ENCODE measurements around the gene SET. TPM values are rescaled to one million over a fixed set of nuclear protein-coding genes. Genes with fewer than 3 reads are reported as not detected.

Gene SET
- polyA plus RNA-seq, 1 of the 3 experiments (the other 2 are of a cell fraction), result 64.6 TPM

GRCh38 chr9:128683340-128684064 is 5.5 kb upstream of the SET start:
- Histone ChIP-seq H3K27ac (ENCODE audit: low read depth in 2 of 2, low read length in 1 of 2) (no peak overlapping the region), H3K4me1 (ENCODE audit: control insufficient read depth in 1 of 2, insufficient read depth in 2 of 2, low read depth in 1 of 2, low read length in 1 of 2) (peaks cover 0 to 3% of the 10 kb centered on the region in 2 experiments; a peak in 1 of 4 replicates), H3F3A (replicated peaks; ENCODE audit: insufficient read depth) (no peaks in the 10 kb centered on the region), H4K20me1 (ENCODE audit: insufficient read depth) (no peaks in the 10 kb centered on the region), H3K9me3 (no peaks in the 10 kb centered on the region), H3K4me3 (ENCODE audit: low read depth in 2 of 2, low read length in 1 of 2) (no peak overlapping the region), H3K79me2 (ENCODE audit: insufficient read depth) (no peaks in the 10 kb centered on the region), H2AFZ (ENCODE audit: low read depth) (no peak overlapping the region), H3K9ac (no peak overlapping the region), H3K27me3 (ENCODE audit: insufficient read depth) (no peaks in the 10 kb centered on the region), H3K4me2 (no peak overlapping the region), H3K9me2 (no peaks in the 10 kb centered on the region), H3K36me3 (replicated peaks in 1 of 2; ENCODE audit: control insufficient read depth in 1 of 2, insufficient read depth in 2 of 2, low read length in 1 of 2) (no peaks in the 10 kb centered on the region)
- TF ChIP-seq IRF3 (IDR thresholded peaks at IDR 0.05; ENCODE audit: low read depth, low read length), result no peak
- TF ChIP-seq GATA2 (CRISPR knock-in tag; IDR thresholded peaks at IDR 0.05), result no peak
- TF ChIP-seq EZH2phosphoT487 (IDR thresholded peaks at IDR 0.05; ENCODE audit: borderline replicate concordance, low read depth), result no peak
- no peak for TF ChIP-seq FOSL2 (IDR thresholded peaks at IDR 0.05; ENCODE audit: borderline replicate concordance, low read depth)
- TF ChIP-seq USF1 (IDR thresholded peaks at IDR 0.05; ENCODE audit: borderline replicate concordance, low read depth), result no peak
- no peak for TF ChIP-seq POLR2AphosphoS5 (IDR thresholded peaks at IDR 0.05; ENCODE audit: low read depth, low read length)
- no peak for TF ChIP-seq EP300 (IDR thresholded peaks at IDR 0.05; ENCODE audit: borderline replicate concordance in 1 of 2, low read depth in 1 of 2, low read length in 1 of 2)
- TF ChIP-seq SIN3A (IDR thresholded peaks at IDR 0.05; ENCODE audit: borderline replicate concordance, low read depth, low read length), result no peak
- no peak for TF ChIP-seq TCF12 (IDR thresholded peaks at IDR 0.05)
- TF ChIP-seq NFIC (IDR thresholded peaks at IDR 0.05; ENCODE audit: borderline replicate concordance), result no peak
- no peak for TF ChIP-seq MAX (IDR thresholded peaks at IDR 0.05; ENCODE audit: low read depth)
- no peak for TF ChIP-seq MXI1 (IDR thresholded peaks at IDR 0.05; ENCODE audit: low read depth, low read length)
- TF ChIP-seq SMC3 (IDR thresholded peaks at IDR 0.05; ENCODE audit: low read depth, low read length), result no peak
- TF ChIP-seq RXRA (IDR thresholded peaks at IDR 0.05; ENCODE audit: borderline replicate concordance, low read depth), result no peak
- no peak for TF ChIP-seq FOXM1 (IDR thresholded peaks at IDR 0.05; ENCODE audit: low read depth)
- no peak for TF ChIP-seq FOXJ3 (CRISPR knock-in tag; IDR thresholded peaks at IDR 0.05)
- TF ChIP-seq RFX5 (IDR thresholded peaks at IDR 0.05; ENCODE audit: low read length), result no peak
- no peak for TF ChIP-seq PBX3 (IDR thresholded peaks at IDR 0.05)
- TF ChIP-seq CTCF (IDR thresholded peaks at IDR 0.05), result no peak
- no peak for TF ChIP-seq ZBTB33 (IDR thresholded peaks at IDR 0.05; ENCODE audit: borderline replicate concordance, low read depth)
- CTCF ChIA-PET, result no interaction called here
- WGBS (ENCODE audit: low lambda C conversion rate), result 72% methylated on average over 12 of the region's 21 CpGs
- POLR2A ChIA-PET, result no interaction called here
- DNase-seq, result no peak

Measured in SK-N-SH (cell line).